Activated T-helper 1 cell treated with anti-CD3 and anti-CD28 coated beads, Interleukin-2, amount 50 U/mL, for 16 hours (primary cell): ENCODE data around the gene PCNT.
"Not testable (repeated sequence)": the region's sequence is repeated elsewhere in the genome, so short reads cannot be mapped to it uniquely, and the experiment has no call there.

Source experiments
- DNase-seq, 2 donors: peaks; one replicate each; pipeline ENCODE4 v3.0.0-alpha.2; 2020; ENCODE audit warnings: low read depth in 1 of 2, low spot score in 1 of 2

PCNT gene

DNA sequence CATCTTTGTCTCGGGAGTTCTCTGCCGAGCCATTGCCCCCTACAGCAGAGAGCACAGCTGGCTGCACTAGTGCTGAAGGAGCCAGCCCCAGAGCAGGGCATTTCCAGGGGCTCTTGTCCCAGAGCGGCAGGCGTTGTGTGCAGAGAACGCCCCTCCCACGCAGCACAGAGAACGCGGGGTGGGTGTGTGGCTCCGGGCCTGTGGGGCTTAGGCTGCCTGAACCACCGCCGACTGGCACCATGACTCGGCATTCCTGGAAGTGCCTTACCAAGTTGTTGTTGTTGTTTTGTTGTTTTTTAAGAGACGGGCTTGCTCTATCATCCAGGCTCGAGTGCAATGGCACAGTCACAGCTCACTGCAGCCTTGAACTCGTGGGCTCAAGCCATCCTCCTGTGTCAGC, 119.0 kb downstream of the PCNT start:
- no peak for DNase-seq

DNA sequence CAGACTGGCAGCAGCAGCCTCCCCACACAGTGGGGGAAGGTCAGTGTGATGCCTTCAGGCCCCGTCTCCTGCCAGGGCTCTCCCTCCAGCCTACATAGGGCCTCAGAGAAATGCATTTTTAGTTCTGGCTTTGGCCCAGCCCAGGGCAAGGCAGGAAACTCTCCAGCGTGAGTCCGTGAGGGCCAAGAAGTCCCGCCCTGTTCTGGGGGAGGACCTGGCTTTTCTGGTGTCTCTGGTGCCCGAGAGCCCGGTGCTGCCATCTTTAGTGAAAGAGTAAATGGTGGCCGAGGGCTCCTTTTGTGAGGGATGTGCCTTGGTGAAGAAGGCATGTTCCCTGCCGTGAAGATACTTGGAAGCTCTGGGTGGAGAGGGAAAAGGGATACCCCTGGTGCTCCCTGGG, 120.0 kb downstream of the PCNT start:
- no peak for DNase-seq

DNA sequence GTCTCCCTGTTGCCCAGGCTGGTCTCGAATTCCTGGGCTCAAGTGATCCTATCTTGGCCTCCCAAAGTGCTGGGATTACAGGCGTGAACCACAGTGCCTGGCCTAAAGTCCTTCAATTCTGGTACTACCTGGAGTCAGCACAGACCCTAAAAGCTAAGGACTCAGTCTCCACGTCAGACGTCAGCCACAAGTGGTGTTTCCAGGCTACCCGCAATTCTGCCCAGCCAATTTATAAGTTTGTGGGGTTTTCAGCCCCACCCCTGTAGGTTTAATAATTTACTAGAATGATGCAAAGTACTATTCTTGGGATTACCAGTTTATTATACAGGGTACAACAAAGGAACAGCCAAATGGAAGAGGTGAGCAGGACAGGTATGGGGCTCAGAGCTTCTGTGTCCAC, 124.2 kb downstream of the PCNT start:
- DNase-seq = no peak

DNA sequence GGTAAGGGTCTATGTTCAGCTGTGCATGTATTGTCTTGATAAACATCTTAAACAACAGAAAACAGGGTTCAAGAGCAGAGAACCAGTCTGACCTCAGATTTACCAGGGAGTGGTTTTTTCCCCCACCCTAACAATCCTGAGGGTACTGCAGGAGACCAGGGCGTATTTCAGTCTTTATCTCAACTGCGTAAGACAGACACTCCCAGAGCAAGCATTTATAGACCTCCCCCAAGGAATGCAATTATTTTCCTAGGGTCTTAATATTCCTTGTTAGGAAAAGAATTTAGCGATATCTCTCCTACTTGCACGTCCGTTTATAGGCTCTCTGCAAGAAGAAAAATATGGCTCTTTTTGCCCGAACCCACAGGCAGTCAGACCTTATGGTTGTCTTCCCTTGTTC, 124.9 kb downstream of the PCNT start:
- DNase-seq = not testable (repeated sequence)

DNA sequence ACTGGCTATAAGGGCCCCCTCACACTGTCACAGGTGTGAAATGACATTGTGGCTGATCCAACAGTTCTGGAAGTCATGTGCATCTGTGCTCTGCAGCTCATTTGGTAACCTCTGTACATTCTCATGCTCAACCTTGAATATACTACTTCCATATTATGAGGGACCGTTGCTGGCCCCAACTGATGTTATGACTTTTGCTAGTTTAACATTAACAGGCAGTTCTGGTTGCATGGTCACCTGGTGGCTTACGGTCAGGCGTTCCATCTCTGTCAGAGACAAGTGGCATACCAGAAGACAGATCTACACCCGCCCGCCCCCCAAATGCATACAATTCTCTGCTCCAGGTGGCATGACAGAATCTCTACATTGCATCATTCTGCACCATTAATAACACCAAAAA, 128.8 kb downstream of the PCNT start:
- no peak for DNase-seq

DNA sequence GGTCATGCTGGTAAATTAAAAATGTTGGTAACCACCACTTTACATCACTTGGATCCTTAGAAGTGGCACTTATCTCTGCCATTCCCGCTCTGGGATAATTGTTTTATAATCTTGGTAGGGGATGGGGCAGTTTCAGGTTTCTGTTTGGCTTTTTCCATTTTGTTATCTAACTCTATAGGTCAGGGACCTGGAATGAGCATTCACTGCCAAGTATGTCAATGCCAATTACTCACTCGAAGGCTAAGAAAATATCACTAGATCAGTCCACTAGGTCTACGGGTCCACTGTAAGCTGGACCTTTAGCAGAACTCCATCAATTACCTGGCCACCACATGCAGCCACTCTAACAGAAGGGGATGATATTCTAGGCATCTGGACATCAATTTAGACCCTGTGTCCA, 130.2 kb downstream of the PCNT start:
- DNase-seq = no peak

DNA sequence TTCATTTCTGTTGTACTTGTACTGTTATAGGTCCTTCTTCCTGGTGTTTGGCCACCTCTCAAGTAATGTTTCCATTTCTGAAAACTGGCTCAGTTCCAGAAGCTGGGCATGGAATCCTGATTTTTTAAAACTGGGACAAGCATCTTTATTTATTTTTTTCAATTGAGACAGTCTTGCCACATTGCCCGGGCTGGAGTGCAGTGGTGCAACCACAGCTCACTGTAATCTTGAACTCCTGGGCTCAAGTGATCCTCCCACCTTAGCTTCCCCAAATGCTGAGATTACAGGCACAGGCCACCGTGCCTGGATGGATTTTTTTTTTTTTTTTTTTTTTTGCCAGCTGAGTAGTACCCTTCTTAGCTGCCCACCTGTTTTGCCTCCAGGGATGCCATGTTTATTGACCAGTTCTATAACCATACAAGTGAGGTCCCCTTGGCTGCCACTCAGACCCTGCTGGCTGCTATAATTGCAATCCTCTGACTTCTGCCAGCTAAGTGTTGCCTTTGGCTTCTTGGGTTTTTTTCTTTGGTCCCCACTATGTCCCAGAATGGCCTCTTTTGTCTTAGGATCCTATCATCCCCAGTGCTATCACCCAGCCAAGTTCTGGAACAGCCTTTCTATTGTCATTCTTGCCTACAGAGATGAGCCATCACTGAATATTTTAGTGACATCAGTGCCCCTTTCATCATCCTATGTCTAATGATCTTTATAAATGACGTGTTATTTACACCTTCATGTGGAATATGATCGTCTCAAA, 130.9 kb downstream of the PCNT start:
- no peak for DNase-seq

DNA sequence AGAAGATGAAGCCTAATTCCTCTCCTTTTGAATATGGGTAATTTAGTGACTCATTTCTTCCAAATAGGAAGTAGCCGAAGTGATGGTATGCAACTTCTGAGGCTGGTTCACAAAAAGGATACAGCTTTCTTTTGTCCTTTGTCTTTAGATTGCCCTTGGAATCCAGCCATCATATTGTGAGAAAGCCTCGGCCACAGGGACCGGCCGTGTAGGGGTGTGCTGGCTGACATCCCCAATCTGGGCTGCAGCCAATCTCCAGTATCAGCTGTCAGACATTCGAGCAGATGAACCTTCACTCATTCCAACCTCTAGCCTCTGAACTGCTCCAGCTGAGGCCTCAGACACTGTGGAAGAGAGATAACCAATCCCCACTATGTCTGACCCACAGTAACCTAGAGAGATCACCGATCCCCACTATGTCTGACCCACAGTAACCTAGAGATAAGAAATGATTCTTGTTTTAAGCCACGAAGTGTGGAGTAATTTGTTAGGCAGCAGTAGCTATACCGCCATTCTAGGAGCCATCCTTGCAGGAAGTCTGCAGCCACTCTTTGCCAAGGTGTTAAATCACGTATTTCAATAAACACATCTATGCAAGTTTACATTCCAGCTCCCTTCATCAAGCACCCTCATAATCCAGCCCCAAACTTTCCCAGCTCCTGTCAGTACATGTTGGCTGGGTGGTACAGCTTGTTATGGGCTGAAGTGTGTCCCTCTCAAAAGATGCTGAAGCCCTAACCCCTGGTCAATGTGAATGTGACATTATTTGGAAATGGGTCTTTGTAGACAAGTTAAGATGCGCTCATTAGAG, 131.8 kb downstream of the PCNT start:
- no peak for DNase-seq

DNA sequence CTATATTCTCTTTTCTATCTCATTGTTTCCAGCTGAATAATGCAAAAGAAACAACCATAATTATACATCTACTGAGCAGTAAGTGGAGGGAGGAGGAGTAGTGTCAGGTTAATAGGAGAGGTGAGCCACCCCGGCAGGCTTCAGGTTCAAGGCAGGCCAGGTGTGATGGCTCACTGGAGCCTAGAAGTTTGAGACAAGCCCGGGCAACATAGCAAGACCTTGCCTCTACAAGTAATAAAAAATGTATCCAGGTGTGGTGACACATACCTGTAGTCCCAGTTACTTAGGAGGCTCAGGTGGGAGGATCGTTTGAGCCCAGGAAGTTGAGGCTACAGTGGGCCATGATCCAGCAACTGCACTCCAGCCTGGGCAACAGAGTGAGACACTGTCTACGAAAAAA, 132.8 kb downstream of the PCNT start:
- no peak for DNase-seq

DNA sequence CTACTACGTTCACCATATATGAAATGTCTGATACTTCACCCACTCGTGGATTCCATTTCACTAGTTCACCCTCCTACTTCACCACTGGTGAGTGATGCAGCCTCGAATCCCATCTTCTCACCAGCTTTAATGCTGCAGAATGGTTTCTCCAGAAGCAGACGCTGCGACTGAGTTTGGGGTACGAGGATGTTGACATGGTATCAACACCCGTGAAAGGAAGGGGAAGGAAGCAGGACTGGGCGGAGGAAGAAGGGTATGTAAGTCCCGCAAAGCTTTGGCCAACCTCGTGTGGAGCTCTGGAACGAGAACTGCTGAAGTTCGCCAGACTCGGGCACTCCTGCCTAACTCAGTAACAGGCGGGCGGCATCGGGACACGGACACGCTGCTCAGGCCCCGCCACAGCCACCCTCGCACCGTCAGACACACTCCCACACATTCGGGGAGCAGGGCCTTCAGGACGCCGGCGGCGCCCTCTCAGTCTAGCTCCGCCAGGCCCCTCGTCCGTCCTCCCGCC, 133.9 kb downstream of the PCNT start:
- DNase-seq = no peak

DNA sequence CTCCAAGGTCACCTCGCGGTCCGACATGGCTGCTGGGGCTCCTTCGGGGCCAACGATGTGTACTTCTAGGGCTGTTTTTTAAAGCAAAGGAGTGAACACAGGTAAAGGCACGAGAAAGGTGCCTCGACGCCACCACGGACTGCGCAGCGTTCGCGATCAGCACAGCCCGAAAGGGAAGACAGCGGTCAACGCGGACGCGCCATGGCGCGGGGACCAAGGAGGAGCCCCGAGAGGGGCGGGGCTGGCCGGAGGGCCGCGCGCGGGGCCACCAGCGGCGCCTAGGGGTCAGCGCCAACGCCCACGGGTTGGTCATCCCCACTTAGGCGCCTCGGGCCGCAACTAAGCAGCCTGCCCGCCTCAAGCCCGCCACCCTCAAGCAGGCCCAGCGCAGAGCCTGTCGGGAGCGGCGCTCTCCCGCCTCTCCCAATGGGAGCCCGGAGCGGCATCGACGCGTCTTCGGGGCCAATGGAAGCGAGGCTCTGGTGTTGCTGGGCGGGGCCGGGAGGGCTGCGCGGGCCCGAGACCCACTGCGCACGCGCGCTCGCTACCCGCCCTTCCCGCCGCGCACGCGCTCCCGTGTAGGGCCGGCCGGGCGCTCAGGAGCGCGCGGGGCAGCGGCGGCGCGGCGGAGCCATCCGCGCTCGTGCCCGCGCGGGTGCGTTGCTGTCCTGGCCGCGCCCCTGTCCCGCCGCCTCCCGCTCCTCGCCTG, 134.5 kb downstream of the PCNT start, which contains the start of gene DIP2A:
Gene DIP2A (plus strand): TSS at position 577 of the 709 bp plus-strand sequence. CDS start 241 bp downstream, outside the sequence.
- peak; percentile 85 to 92 for DNase-seq

DNA sequence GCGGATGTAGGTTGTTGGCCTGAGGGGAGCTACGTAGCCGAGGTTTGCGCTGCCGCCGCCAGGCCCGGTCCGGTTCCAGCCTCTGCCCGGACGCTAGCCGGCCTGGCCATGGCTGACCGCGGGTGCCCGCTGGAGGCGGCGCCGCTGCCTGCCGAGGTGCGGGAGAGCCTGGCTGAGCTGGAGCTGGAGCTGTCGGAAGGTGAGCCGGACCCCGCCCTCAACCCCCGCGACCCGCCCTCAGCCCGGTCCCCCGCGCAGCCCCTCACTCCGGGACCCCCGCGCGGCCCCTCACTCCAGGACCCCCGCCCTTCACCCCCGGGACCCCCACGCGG, 135.0 kb downstream of the PCNT start:
- DNase-seq = no peak

DNA sequence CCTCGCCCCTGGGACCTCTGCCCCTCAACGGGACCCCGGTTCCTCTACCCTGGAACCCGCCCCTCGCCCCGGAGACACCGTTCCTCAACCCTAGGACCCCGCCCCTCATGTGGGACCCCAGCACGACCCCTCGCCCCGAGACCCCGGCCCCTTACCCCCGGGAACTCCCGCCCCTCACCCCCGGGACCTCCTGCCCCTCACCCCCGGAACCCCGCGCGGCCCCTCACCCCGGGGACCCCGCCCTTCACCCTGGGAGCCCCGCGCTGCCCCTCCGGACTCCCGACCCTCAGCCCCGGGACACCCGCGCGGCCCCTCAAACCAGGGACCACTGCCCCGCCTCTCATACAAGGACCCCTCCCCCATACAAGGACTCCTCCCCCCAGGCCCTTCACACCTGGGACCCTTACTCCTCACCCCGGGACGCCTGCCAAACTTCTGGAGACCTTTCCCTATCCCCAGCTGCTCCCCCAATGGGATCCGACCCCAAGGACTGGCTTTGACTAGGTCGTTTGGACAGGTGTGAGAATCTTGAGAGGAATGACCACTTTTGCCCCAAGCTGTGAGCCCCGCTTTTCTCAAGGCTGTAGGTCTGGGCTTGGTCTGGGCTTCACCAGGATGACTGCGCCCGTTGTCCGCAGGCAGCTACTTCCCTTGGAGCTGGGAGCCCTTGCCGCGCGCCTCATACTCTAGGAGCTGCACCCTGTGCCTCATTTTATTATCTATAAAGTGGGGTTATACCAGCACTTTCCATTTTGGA, 135.6 kb downstream of the PCNT start:
- no peak for DNase-seq

DNA sequence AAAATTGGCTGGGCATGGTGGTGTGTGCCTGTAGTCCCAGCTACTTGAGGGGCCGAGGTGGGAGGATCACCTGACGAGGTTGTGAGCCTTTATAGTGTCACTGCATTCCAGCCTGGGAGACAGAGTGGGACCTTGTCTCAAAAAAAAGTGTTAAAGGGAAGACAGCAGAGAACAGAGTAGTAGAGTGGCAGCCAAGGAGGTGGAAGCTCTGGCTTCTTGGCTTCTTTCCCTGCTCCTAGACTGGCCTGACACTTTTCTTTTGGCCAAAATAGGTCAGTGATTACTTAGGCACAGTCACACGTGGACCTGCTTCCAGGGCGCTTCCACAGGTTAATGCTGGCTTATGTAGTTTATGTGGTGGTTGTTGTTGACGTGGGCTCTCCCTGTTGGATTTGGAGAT, 138.0 kb downstream of the PCNT start:
- no peak for DNase-seq

DNA sequence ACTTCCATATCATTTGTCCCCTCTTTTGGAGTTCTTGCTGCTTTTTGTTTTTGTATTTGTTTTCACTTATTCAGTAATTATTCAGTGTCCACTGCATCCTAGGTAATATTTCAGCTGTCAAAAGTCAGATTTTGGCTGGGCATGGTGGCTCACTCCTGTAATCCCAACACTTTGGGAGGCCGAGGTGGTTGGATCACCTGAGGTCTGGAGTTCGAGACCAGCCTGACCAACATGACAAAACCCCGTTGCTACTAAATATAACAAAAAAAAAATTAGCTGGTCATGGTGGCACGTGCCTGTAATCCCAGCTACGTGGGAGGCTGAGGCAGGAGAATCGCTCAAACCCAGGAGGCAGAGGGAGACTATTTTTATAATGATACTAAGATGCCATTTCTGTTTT, 141.2 kb downstream of the PCNT start:
- DNase-seq = not testable (repeated sequence)

DNA sequence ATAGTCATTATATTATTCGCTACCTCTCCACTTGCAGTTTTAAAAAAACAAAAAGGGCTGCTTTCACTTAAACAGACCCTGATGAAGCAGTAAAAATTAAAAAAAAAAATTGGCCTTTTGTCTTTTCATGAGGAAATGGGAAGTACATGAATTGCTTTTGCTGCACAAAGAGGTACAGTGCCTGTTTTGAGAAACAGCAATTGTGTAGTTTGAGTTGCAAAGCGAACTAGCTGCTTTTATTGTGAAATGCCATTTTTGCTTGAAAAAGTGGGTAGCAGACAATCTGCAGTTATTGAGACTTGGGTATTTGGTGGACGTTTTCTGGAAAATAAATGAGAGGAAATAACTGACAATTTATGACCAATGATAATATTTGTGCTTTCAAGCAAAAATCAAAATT, 141.7 kb downstream of the PCNT start:
- no peak for DNase-seq

DNA sequence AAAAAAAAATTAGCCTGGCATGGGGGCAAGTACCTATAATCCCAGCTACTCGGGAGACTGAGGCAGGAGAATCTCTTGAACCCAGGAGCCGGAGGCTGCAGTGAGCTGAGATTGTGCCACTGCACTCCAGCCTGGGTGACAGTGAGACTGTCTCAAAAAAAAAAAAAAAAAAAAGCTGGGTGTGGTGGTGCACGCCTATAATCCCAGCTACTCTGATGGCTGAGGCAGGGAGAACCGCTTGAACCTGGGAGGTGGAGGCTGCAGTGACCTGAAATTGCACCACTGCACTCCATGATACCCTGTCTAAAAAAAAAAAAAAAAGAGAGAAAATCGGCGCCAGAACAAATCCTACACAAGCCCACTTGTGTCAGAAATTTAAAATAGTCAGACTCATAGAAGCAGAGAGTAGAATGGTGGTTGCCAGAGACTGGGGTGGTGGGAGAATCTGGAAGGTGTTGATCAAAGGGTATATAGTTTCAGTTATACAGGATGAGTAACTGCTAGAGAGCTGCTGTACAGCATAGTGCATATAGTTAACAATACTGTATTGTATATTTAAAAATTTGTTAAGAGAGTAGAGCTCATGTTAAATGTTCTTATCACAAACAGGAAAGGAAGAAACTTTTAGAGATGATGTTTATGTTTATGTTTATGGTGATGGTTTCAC, 144.3 kb downstream of the PCNT start:
- no peak for DNase-seq

DNA sequence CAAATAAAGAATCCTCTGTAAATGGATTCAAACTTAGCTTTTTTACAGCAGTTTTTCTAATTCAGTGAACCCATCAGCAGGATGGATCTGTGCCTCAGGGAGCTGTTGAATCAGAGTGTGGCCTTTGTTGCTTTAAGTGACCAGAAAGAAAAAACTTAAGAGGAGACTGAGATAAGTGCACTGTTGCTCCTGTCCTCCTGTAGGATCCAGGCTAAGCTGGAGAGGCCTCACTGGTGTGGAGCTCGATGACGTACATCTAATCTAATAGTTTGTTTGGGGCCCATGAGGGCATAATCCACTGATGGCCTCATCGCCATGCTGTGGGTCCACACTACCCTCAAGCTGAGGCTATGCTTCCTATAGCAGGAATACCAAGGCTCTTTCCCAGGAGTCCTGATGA, 145.3 kb downstream of the PCNT start:
- no peak for DNase-seq

DNA sequence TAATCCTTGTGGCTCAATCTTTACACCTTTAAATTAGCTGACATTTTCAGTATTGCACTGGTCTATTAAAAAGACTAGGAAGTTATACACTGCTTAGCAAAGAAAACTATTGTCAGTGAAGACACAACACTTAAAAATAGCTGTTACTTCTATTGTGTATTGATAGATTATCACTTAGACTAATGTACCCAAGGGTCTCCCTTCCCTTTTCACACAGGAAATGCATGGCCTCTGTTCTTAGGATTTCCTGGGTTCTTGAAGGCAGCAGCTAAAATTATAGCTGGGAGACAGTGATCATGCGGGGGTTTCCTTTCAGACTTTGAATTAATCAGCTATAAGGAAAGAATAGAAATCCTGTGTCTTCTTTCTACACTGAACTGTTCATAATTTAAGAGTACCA, 147.6 kb downstream of the PCNT start:
- DNase-seq = no peak

DNA sequence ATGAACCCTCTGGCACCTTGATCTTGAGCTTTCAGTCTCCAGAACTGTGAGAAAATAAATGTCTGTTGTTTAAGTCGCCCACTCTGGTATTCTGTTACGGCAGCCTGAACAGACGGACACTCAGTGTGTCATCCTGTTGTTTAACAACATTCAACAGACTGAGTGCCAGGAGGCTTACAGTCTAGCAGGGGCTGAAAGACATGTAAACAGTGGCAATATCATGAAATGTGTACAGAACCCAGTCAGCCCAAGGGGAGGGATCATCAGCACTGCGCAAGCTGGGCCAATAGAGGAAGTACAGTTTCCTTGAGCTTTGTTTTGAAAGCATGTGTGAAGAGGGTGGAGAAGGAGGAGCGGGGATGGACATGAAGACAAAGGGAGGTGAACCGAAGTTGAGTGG, 148.3 kb downstream of the PCNT start:
- no peak for DNase-seq

DNA sequence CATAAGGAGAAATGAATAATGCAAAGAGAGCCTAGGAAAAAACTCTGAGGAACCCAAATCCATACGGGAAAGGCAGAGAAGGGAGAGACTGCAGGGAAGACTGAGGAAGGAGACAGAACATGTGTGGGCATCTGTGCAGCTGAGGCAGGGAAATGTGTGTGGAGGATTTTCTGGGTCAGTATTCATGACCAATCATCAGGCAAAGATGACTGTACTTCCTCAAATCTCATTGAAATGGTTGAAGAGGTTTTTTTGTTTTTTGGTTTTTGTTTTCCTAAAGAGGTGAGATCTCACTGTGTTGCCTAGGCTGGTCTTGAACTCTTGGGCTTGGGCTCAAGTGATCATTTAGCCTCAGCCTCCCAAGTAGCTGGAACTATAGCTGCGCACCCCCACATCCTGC, 150.4 kb downstream of the PCNT start:
- DNase-seq = no peak
